Mesenchymal stem cell (in vitro differentiated cells and primary cell): ENCODE measurements around the gene SLC35G3.

ENCODE experiments used
- DNase-seq: peaks from one replicate; pipeline ENCODE4 v3.0.0-alpha.2; 2013
- H2AFZ ChIP-seq: one replicate; pipeline ENCODE4 v1.6.1; 2013; ENCODE audit warnings: low read depth, mild to moderate bottlenecking, control low read depth, inconsistent platforms, low read length, moderate library complexity
- H2AK5ac ChIP-seq: 2 replicates; pipeline ENCODE4 v1.6.1; 2013; ENCODE audit warnings: low read length, moderate library complexity, mild to moderate bottlenecking, inconsistent platforms; ENCODE audit not compliant: severe bottlenecking
- H2BK120ac ChIP-seq: one replicate; pipeline ENCODE4 v1.6.1; 2013; ENCODE audit warnings: low read depth, mild to moderate bottlenecking, inconsistent platforms, low read length, moderate library complexity
- H2BK12ac ChIP-seq, 2 experiments: one replicate each; pipeline ENCODE4 v1.6.1; 2013; ENCODE audit warnings: inconsistent platforms in 2 of 2, low read length in 2 of 2, mild to moderate bottlenecking in 2 of 2, moderate library complexity in 2 of 2, control low read depth in 1 of 2
- H2BK15ac ChIP-seq: one replicate; pipeline ENCODE4 v1.6.1; 2013; ENCODE audit warnings: mild to moderate bottlenecking, low read depth, inconsistent platforms; ENCODE audit not compliant: poor library complexity, severe bottlenecking
- H2BK5ac ChIP-seq: 2 replicates; pipeline ENCODE4 v1.6.1; 2013; ENCODE audit warnings: low read depth, mild to moderate bottlenecking, low read length, control low read depth, inconsistent platforms; ENCODE audit not compliant: poor library complexity, severe bottlenecking
- H3K14ac ChIP-seq, 2 experiments: one replicate each; pipeline ENCODE4 v1.6.1; 2013; ENCODE audit warnings: inconsistent platforms in 2 of 2, low read length in 2 of 2, control low read depth in 1 of 2, mild to moderate bottlenecking in 1 of 2, moderate library complexity in 1 of 2
- H3K18ac ChIP-seq, 2 experiments: one replicate each; pipeline ENCODE4 v1.6.1; 2013; ENCODE audit warnings: inconsistent platforms in 2 of 2, low read length in 2 of 2, control low read depth in 1 of 2, low read depth in 1 of 2, mild to moderate bottlenecking in 1 of 2
- H3K23ac ChIP-seq, 2 experiments: one replicate each; pipeline ENCODE4 v1.6.1; 2013; ENCODE audit warnings: inconsistent platforms in 2 of 2, low read length in 2 of 2, mild to moderate bottlenecking in 2 of 2, moderate library complexity in 2 of 2, control low read depth in 1 of 2
- H3K27ac ChIP-seq: 2 replicates; pipeline ENCODE4 v1.5.1; 2013; ENCODE audit warnings: mild to moderate bottlenecking, moderate library complexity, low read length, control low read depth, inconsistent platforms; ENCODE audit not compliant: poor library complexity, severe bottlenecking
- H3K27me3 ChIP-seq, 2 experiments: 2 replicates each; pipeline versions ENCODE4 v1.6.1 to v1.7.0; 2013; ENCODE audit warnings: low read length in 2 of 2, mild to moderate bottlenecking in 2 of 2, moderate library complexity in 2 of 2, control low read depth in 1 of 2, inconsistent platforms in 1 of 2; ENCODE audit not compliant: control insufficient read depth in 1 of 2, insufficient read depth in 1 of 2
- H3K36me3 ChIP-seq, 2 experiments: 2 replicates each; pipeline versions ENCODE4 v1.6.1 to v1.7.0; 2013; ENCODE audit warnings: low read length in 2 of 2, control low read depth in 1 of 2, inconsistent platforms in 1 of 2, low read depth in 1 of 2, mild to moderate bottlenecking in 1 of 2; ENCODE audit not compliant: insufficient read depth in 2 of 2, control insufficient read depth in 1 of 2
- H3K4ac ChIP-seq, 2 experiments: one replicate each; pipeline ENCODE4 v1.6.1; 2013; ENCODE audit warnings: inconsistent platforms in 2 of 2, low read length in 2 of 2, mild to moderate bottlenecking in 2 of 2, moderate library complexity in 2 of 2, control low read depth in 1 of 2, low read depth in 1 of 2
- H3K4me1 ChIP-seq: 2 replicates; pipeline ENCODE4 v1.6.1; 2013; ENCODE audit warnings: low read depth, low read length, control low read depth; ENCODE audit not compliant: control insufficient read depth, insufficient read depth
- H3K4me2 ChIP-seq: 2 replicates; pipeline ENCODE4 v1.6.1; 2013; ENCODE audit warnings: low read length, mild to moderate bottlenecking, inconsistent platforms; ENCODE audit not compliant: poor library complexity, severe bottlenecking
- H3K4me3 ChIP-seq, 2 experiments: 2 replicates each; pipeline versions ENCODE4 v1.5.1 to v1.7.0; 2013; ENCODE audit warnings: low read length in 2 of 2, mild to moderate bottlenecking in 2 of 2, control low read depth in 1 of 2, low read depth in 1 of 2; ENCODE audit not compliant: insufficient read depth in 1 of 2
- H3K79me1 ChIP-seq: replicated peaks from 2 replicates; pipeline ENCODE4 v1.6.1; 2013; ENCODE audit warnings: mild to moderate bottlenecking, control low read depth, low read length, inconsistent platforms; ENCODE audit not compliant: poor library complexity, severe bottlenecking
- H3K9ac ChIP-seq: 2 replicates; pipeline ENCODE4 v1.7.0; 2013; ENCODE audit warnings: mild to moderate bottlenecking, low read length, moderate library complexity
- H3K9me3 ChIP-seq: 2 replicates; pipeline ENCODE4 v1.7.0; 2013; ENCODE audit warnings: mild to moderate bottlenecking, low read length; ENCODE audit not compliant: control insufficient read depth
- H4K8ac ChIP-seq: one replicate; pipeline ENCODE4 v1.6.1; 2013; ENCODE audit warnings: inconsistent platforms, mild to moderate bottlenecking, low read length, moderate library complexity
- H4K91ac ChIP-seq: one replicate; pipeline ENCODE4 v1.6.1; 2013; ENCODE audit warnings: mild to moderate bottlenecking, low read length, inconsistent platforms
- WGBS: methylation state at CpG from one replicate; pipeline ENCODE4 v1.1.7; 2013; ENCODE audit warnings: mixed read lengths; 5-methylcytosine and 5-hydroxymethylcytosine counted together

Gene SLC35G3

DNA sequence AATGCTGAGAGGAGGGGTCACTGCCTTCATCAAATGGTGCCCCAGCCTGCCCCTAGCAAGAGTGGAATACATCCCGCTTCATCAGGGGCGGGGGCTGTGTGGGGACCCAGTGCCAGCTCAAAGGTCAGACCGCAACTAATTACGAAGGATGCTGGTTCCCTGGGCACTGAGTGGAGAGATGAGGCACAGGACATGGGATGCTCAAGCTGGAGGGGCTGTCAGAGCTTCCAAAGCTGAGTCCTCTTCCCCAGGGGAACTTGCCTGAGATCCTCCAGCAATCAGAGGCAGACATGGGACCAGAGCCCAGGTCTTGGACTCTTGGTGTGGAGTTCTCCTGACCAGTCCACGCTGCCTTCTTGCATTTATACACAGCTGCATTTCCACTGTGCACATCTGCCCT is 27.7 kb downstream of the SLC35G3 start:
- Histone ChIP-seq H3K27ac (no peak overlapping the region), H3K27me3 (peaks cover 5 to 13% of the 10 kb centered on the region in 2 experiments)

DNA sequence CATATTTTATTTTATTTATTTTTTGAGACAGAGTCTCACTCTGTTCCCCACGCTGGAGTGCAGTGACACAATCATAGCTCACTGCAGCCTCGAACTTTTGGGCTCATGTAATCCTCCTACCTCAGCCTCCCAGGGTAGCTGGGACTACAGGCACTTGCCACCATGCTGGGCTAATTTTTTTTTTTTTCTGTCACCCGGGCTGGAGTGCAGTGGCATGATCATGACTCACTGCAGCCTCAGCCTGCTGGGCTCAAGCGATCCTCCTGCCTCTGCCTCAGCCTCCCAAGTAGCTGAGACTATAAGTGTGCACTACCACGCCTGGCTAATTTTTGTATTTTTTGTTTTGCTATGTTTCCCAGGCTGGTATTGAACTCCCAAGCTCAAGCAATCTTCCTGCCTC is 29.5 kb downstream of the SLC35G3 start:
- Histone ChIP-seq H3K9me3 (no peaks in the 10 kb centered on the region), H4K8ac (no peak overlapping the region), H4K91ac (no peak overlapping the region), H3K4me3 (no peak overlapping the region), H3K9ac (no peak overlapping the region), H3K18ac (no peak overlapping the region), H3K4ac (no peak overlapping the region), H2AK5ac (no peak overlapping the region), H3K27ac (no peak overlapping the region), H2BK5ac (no peak overlapping the region), H3K4me1 (no peaks in the 10 kb centered on the region), H3K27me3 (peaks cover 18 to 21% of the 10 kb centered on the region in 2 experiments), H2BK15ac (no peak overlapping the region), H3K36me3 (no peaks in the 10 kb centered on the region), H2BK120ac (no peak overlapping the region), H2BK12ac (no peak overlapping the region), H3K23ac (no peak overlapping the region), H2AFZ (no peak overlapping the region), H3K4me2 (no peak overlapping the region), H3K14ac (no peak overlapping the region), H3K79me1 (no peaks in the 10 kb centered on the region)
- no peak for DNase-seq
- WGBS: 46% methylated on average over 5 of the region's 5 CpGs

More for the DNA sequence above, 27.7 kb downstream of the SLC35G3 start:
- no peak overlapping the region for H3K23ac ChIP-seq
- H3K9ac ChIP-seq: no peak overlapping the region
- no peak overlapping the region for H2AK5ac ChIP-seq
- H3K4me3 ChIP-seq: no peak overlapping the region
- H4K91ac ChIP-seq: no peak overlapping the region
- H3K18ac ChIP-seq: no peak overlapping the region
- H3K14ac ChIP-seq: no peak overlapping the region
- no peak overlapping the region for H3K4ac ChIP-seq
- H2BK12ac ChIP-seq: no peak overlapping the region
- H2BK5ac ChIP-seq: no peak overlapping the region
- H2BK15ac ChIP-seq: no peak overlapping the region
- WGBS: 56% methylated on average over 5 of the region's 5 CpGs
- no peaks in the 10 kb centered on the region for H3K79me1 ChIP-seq
- H3K9me3 ChIP-seq: no peaks in the 10 kb centered on the region
- no peak overlapping the region for H2AFZ ChIP-seq
- no peaks in the 10 kb centered on the region for H3K4me1 ChIP-seq
- H3K4me2 ChIP-seq: no peak overlapping the region
- no peak overlapping the region for H2BK120ac ChIP-seq
- H3K36me3 ChIP-seq: no peaks in the 10 kb centered on the region
- no peak for DNase-seq
- peak overlapping the region; percentile 7 for H4K8ac ChIP-seq

DNA sequence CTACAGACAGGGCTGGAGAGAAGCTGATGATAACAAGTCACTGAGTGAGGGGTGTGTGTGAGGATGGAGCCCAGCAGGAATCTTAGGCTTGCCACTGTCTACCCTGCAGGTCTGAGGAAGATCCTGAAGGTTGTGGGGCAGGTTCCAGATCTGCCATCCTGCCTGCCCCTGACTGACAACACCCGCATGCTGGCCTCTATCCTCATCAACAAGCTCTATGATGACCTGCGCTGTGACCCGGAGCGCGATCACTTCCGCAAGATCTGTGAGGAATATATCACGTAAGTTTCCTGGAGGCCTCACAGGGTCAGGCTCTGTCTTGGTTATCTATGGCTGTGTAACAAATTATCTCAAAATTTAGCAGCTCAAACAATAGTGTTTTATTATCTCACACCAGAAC is 30.3 kb downstream of the SLC35G3 start:
- no peak overlapping the region for H3K4me3 ChIP-seq
- no peak for DNase-seq
- no peak overlapping the region for H2BK15ac ChIP-seq
- H2BK5ac ChIP-seq: no peak overlapping the region
- no peak overlapping the region for H3K23ac ChIP-seq
- no peak overlapping the region for H3K9ac ChIP-seq
- H3K27me3 ChIP-seq: peaks cover 23 to 26% of the 10 kb centered on the region in 2 experiments
- H2BK120ac ChIP-seq: no peak overlapping the region
- H4K8ac ChIP-seq: no peak overlapping the region
- H2BK12ac ChIP-seq: no peak overlapping the region
- WGBS: 100% methylated on average over 7 of the region's 7 CpGs
- no peak overlapping the region for H3K4ac ChIP-seq
- no peak overlapping the region for H3K4me2 ChIP-seq
- no peaks in the 10 kb centered on the region for H3K9me3 ChIP-seq
- H2AFZ ChIP-seq: no peak overlapping the region
- no peak overlapping the region for H4K91ac ChIP-seq
- H3K4me1 ChIP-seq: no peaks in the 10 kb centered on the region
- no peak overlapping the region for H3K18ac ChIP-seq
- no peak overlapping the region for H2AK5ac ChIP-seq
- H3K36me3 ChIP-seq: no peaks in the 10 kb centered on the region
- H3K14ac ChIP-seq: no peak overlapping the region
- H3K27ac ChIP-seq: no peak overlapping the region
- no peaks in the 10 kb centered on the region for H3K79me1 ChIP-seq

DNA sequence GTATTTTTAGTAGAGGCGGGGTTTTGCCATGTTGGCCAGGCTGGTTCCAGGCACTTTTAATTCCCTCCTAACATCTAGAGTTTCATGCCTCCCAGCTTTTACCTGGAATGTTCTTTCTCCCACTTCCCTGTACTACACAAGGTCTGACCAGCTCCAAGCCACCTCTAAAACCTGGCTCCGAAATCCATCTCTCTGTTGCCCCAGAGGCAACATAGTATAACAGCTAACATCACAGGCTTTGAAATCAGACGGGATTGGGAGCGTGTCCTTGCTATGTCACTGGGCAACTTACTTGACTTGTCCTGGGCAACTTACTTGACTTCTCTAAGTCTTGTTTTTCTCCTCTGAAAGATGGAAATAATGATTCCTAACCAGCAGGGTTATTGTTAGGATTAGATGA is 31.4 kb downstream of the SLC35G3 start:
- no peak overlapping the region for H3K14ac ChIP-seq
- H3K4me2 ChIP-seq: no peak overlapping the region
- H2BK5ac ChIP-seq: no peak overlapping the region
- no peak overlapping the region for H3K27ac ChIP-seq
- no peak overlapping the region for H3K23ac ChIP-seq
- DNase-seq: no peak
- no peak overlapping the region for H2AK5ac ChIP-seq
- no peak overlapping the region for H3K18ac ChIP-seq
- no peak overlapping the region for H4K8ac ChIP-seq
- H3K4me1 ChIP-seq: no peaks in the 10 kb centered on the region
- no peak overlapping the region for H4K91ac ChIP-seq
- H3K4me3 ChIP-seq: no peak overlapping the region
- H2BK15ac ChIP-seq: no peak overlapping the region
- H3K36me3 ChIP-seq: no peaks in the 10 kb centered on the region
- H2BK12ac ChIP-seq: no peak overlapping the region
- 76% methylated on average over 4 of the region's 4 CpGs for WGBS
- no peaks in the 10 kb centered on the region for H3K79me1 ChIP-seq
- H3K27me3 ChIP-seq: peaks cover 23 to 29% of the 10 kb centered on the region in 2 experiments
- no peak overlapping the region for H2BK120ac ChIP-seq
- H2AFZ ChIP-seq: no peak overlapping the region
- no peak overlapping the region for H3K4ac ChIP-seq
- H3K9me3 ChIP-seq: no peaks in the 10 kb centered on the region
- no peak overlapping the region for H3K9ac ChIP-seq
